Neural progenitor cell (in vitro differentiated cells): ENCODE measurements around the gene PIGT. TPM values are rescaled to one million over a fixed set of nuclear protein-coding genes. Genes with fewer than 3 reads are reported as not detected.

Experiments
- DNase-seq: peaks from one replicate; pipeline ENCODE4 v3.0.0-alpha.2; 2016; ENCODE audit warnings: low spot score
- H2AFZ ChIP-seq: fragments of 200-600 bp; sonication (generic); replicated peaks from 2 replicates; pipeline ENCODE4 v1.6.1; 2016; ENCODE audit warnings: antibody characterized with exemption
- H3F3A ChIP-seq: fragments of 200-600 bp; sonication (generic); 2 replicates; pipeline ENCODE4 v1.6.1; 2016; ENCODE audit warnings: antibody characterized with exemption, low read depth
- H3K27ac ChIP-seq: fragments of 200-600 bp; sonication (generic); 2 replicates; pipeline ENCODE4 v1.5.1; 2016; ENCODE audit warnings: mild to moderate bottlenecking
- H3K27me3 ChIP-seq: fragments of 200-600 bp; sonication (generic); 2 replicates; pipeline ENCODE4 v1.6.1; 2016; ENCODE audit warnings: mild to moderate bottlenecking, moderate library complexity
- H3K36me3 ChIP-seq: fragments of 200-600 bp; sonication (generic); 2 replicates; pipeline ENCODE4 v1.5.1; 2016
- H3K4me1 ChIP-seq: fragments of 200-600 bp; sonication (generic); 2 replicates; pipeline ENCODE4 v1.6.1; 2016; ENCODE audit warnings: mixed run types
- H3K4me2 ChIP-seq: fragments of 200-600 bp; sonication (generic); 2 replicates; pipeline ENCODE4 v1.6.1; 2016
- H3K4me3 ChIP-seq: fragments of 200-600 bp; sonication (generic); 2 replicates; pipeline ENCODE4 v1.5.1; 2016
- H3K79me2 ChIP-seq: fragments of 200-600 bp; sonication (generic); 2 replicates; pipeline ENCODE4 v1.6.1; 2016; ENCODE audit warnings: low read depth
- H3K9ac ChIP-seq: fragments of 200-600 bp; sonication (generic); 2 replicates; pipeline ENCODE4 v1.6.1; 2016
- H3K9me3 ChIP-seq: fragments of 200-600 bp; sonication (generic); 2 replicates; pipeline ENCODE4 v1.5.1; 2016; ENCODE audit warnings: low read depth
- H4K20me1 ChIP-seq: fragments of 200-600 bp; sonication (generic); 2 replicates; pipeline ENCODE4 v1.6.1; 2016; ENCODE audit warnings: low read depth
- H3K27ac Mint-ChIP-seq: 3 replicates; pipeline ENCODE4 v1.8.0; 2021; ENCODE audit warnings: mixed read lengths
- H3K27me3 Mint-ChIP-seq: 2 replicates; pipeline ENCODE4 v1.8.0; 2022; ENCODE audit warnings: low read depth, mild to moderate bottlenecking, inconsistent platforms, moderate library complexity, mixed read lengths; ENCODE audit not compliant: insufficient read depth
- H3K36me3 Mint-ChIP-seq: 3 replicates; pipeline ENCODE4 v1.8.0; 2021; ENCODE audit warnings: mixed read lengths
- H3K4me1 Mint-ChIP-seq: 3 replicates; pipeline ENCODE4 v1.8.0; 2021; ENCODE audit warnings: mixed read lengths
- H3K4me3 Mint-ChIP-seq: 3 replicates; pipeline ENCODE4 v1.8.0; 2021; ENCODE audit warnings: mild to moderate bottlenecking, moderate library complexity, mixed read lengths
- H3K9me3 Mint-ChIP-seq: 3 replicates; pipeline ENCODE4 v1.8.0; 2020; ENCODE audit warnings: mixed read lengths
- CTCF ChIP-seq: fragments of 200-600 bp; sonication (generic); IDR thresholded peaks from 2 replicates; pipeline ENCODE4 v1.5.1; 2017; ENCODE audit warnings: antibody characterized with exemption, mild to moderate bottlenecking
- EZH2 ChIP-seq: fragments of 200-600 bp; sonication (generic); IDR thresholded peaks from 2 replicates; pipeline ENCODE4 v1.6.1; 2017; ENCODE audit warnings: antibody characterized with exemption, mild to moderate bottlenecking, moderate library complexity
- EZH2phosphoT487 ChIP-seq: fragments of 200-600 bp; sonication (generic); IDR thresholded peaks from 2 replicates; pipeline ENCODE4 v1.6.1; 2017; ENCODE audit warnings: antibody characterized with exemption
- total RNA-seq: library from RNA; depleted of rRNA; stranded (reverse); fragments of >200 nt; gene quantifications from 2 replicates; pipeline ENCODE4 v1.2.3, GENCODE V29; 2015; ENCODE audit warnings: low replicate concordance

The PIGT gene
- total RNA-seq, 1 donor from 2014 or later, result 24.5 TPM

- Histone ChIP-seq H2AFZ (no peak overlapping the region), H3K9me3 (no peaks in the 10 kb centered on the region), H3K9ac (no peak overlapping the region), H3K27me3 (peaks cover 12% of the 10 kb centered on the region), H3K4me1 (no peaks in the 10 kb centered on the region), H3K36me3 (no peaks in the 10 kb centered on the region), H3K4me3 (no peak overlapping the region), H4K20me1 (no peaks in the 10 kb centered on the region), H3F3A (no peaks in the 10 kb centered on the region), H3K27ac (no peak overlapping the region), H3K79me2 (no peaks in the 10 kb centered on the region), H3K4me2 (no peak overlapping the region)
- Mint-ChIP-seq H3K27ac (no peak overlapping the region), H3K9me3 (peaks cover 28% of the 10 kb centered on the region), H3K4me1 (no peaks in the 10 kb centered on the region), H3K36me3 (peaks cover 17% of the 10 kb centered on the region), H3K27me3 (peaks cover 4% of the 10 kb centered on the region), H3K4me3 (no peak overlapping the region)
- DNase-seq, result no peak
- no peak for TF ChIP-seq CTCF
- no peak for TF ChIP-seq EZH2
- no peak for TF ChIP-seq EZH2phosphoT487
Observed at GRCh38 chr20:45399018-45399417, 16.9 kb upstream of the PIGT start.

- H3K27ac Mint-ChIP-seq, result no peak overlapping the region
- peaks cover 27% of the 10 kb centered on the region for H3K27me3 ChIP-seq
- H3K4me1 ChIP-seq, result no peaks in the 10 kb centered on the region
- no peak overlapping the region for H3K27ac ChIP-seq
- no peak overlapping the region for H3K4me2 ChIP-seq
- peaks cover 2% of the 10 kb centered on the region for H3K4me1 Mint-ChIP-seq
- no peak overlapping the region for H3K4me3 Mint-ChIP-seq
- peaks cover 2% of the 10 kb centered on the region for H3F3A ChIP-seq
- peaks cover 8% of the 10 kb centered on the region for H3K27me3 Mint-ChIP-seq
- no peak for DNase-seq
- H2AFZ ChIP-seq, result no peak overlapping the region
- no peaks in the 10 kb centered on the region for H3K9me3 ChIP-seq
- TF ChIP-seq CTCF, result no peak
- TF ChIP-seq EZH2phosphoT487, result no peak
- no peak for TF ChIP-seq EZH2
- no peaks in the 10 kb centered on the region for H3K36me3 ChIP-seq
- no peak overlapping the region for H3K9ac ChIP-seq
- H3K9me3 Mint-ChIP-seq, result peaks cover 28% of the 10 kb centered on the region
- peaks cover 17% of the 10 kb centered on the region for H3K36me3 Mint-ChIP-seq
- H3K79me2 ChIP-seq, result no peaks in the 10 kb centered on the region
- H4K20me1 ChIP-seq, result no peaks in the 10 kb centered on the region
- no peak overlapping the region for H3K4me3 ChIP-seq
Observed at GRCh38 chr20:45400346-45401031, 15.5 kb upstream of the PIGT start.

GRCh38 chr20:45402946-45403345 is 13.0 kb upstream of the PIGT start:
- Mint-ChIP-seq H3K4me1 (peaks cover 10% of the 10 kb centered on the region), H3K9me3 (peaks cover 28% of the 10 kb centered on the region), H3K27ac (no peak overlapping the region), H3K27me3 (peaks cover 10% of the 10 kb centered on the region), H3K4me3 (no peak overlapping the region), H3K36me3 (peaks cover 17% of the 10 kb centered on the region)
- Histone ChIP-seq H3K9me3 (no peaks in the 10 kb centered on the region), H3K27ac (no peak overlapping the region), H3K4me2 (no peak overlapping the region), H3K9ac (no peak overlapping the region), H3K4me1 (no peaks in the 10 kb centered on the region), H4K20me1 (no peaks in the 10 kb centered on the region), H3K4me3 (no peak overlapping the region), H3F3A (peaks cover 8% of the 10 kb centered on the region), H3K79me2 (no peaks in the 10 kb centered on the region), H3K27me3 (peaks cover 51% of the 10 kb centered on the region), H2AFZ (no peak overlapping the region), H3K36me3 (no peaks in the 10 kb centered on the region)
- DNase-seq, result no peak
- no peak for TF ChIP-seq CTCF
